HepG2 (cell line): ENCODE results near the gene PHF13. TPM values are rescaled to one million over a fixed set of nuclear protein-coding genes. Genes with fewer than 3 reads are reported as not detected.

Experiments used
- AGO1 ChIP-seq: fragments of 200-400 bp; formaldehyde crosslinking; IDR thresholded peaks from 2 replicates; pipeline ENCODE4 v1.6.1; 2017; ENCODE audit warnings: mild to moderate bottlenecking, low read depth, low read length, moderate library complexity; ENCODE audit not compliant: poor library complexity, severe bottlenecking
- BATF2 ChIP-seq: sonication (generic); formaldehyde crosslinking; IDR thresholded peaks from 2 replicates; pipeline ENCODE4 v1.8.0; 2022; ENCODE audit warnings: mild to moderate bottlenecking, missing genetic modification reagents, moderate library complexity
- CBX2 ChIP-seq, 2 experiments: fragments of 200-600 bp in 1 of 2; sonication (generic); formaldehyde crosslinking in 1 of 2; IDR thresholded peaks; 2 replicates each; pipeline versions ENCODE4 v1.7.0 to v1.8.1; 2018 to 2022; ENCODE audit warnings: low read depth in 2 of 2, low read length in 1 of 2, mild to moderate bottlenecking in 1 of 2, missing genetic modification reagents in 1 of 2
- FIP1L1 ChIP-seq: fragments of 200-400 bp; formaldehyde crosslinking; IDR thresholded peaks from 2 replicates; pipeline ENCODE4 v1.6.1; 2018; ENCODE audit warnings: low read depth, mild to moderate bottlenecking, low read length, moderate library complexity, borderline replicate concordance; ENCODE audit not compliant: insufficient read depth
- HHEX ChIP-seq: IDR thresholded peaks from 2 replicates; pipeline ENCODE4 v1.6.1; 2016; ENCODE audit warnings: control low read depth
- HMG20B ChIP-seq: conservative IDR thresholded peaks from 2 replicates; pipeline ENCODE4 v1.6.1; 2016; ENCODE audit warnings: missing genetic modification reagents, missing compliant biosample characterization
- ISX ChIP-seq: sonication (generic); formaldehyde crosslinking; conservative IDR thresholded peaks from 2 replicates; pipeline ENCODE4 v1.5.0; 2020; ENCODE audit warnings: missing genetic modification reagents
- KDM1A ChIP-seq: IDR thresholded peaks from 2 replicates; pipeline ENCODE4 v1.6.1; 2016; ENCODE audit warnings: missing compliant biosample characterization
- KDM6A ChIP-seq: IDR thresholded peaks from 2 replicates; pipeline ENCODE4 v1.6.1; 2016; ENCODE audit warnings: low read depth
- MXD1 ChIP-seq: sonication (generic); formaldehyde crosslinking; IDR thresholded peaks from 2 replicates; pipeline ENCODE4 v1.4.0; 2020; ENCODE audit warnings: mild to moderate bottlenecking, missing genetic modification reagents
- MXI1 ChIP-seq: IDR thresholded peaks from 3 replicates; pipeline ENCODE4 v1.6.1; 2012; ENCODE audit warnings: low read depth, low read length, inconsistent platforms, borderline replicate concordance
- PAWR ChIP-seq: sonication (generic); formaldehyde crosslinking; IDR thresholded peaks from 2 replicates; pipeline ENCODE4 v1.4.0; 2020; ENCODE audit warnings: missing genetic modification reagents, mild to moderate bottlenecking, borderline replicate concordance
- POGK ChIP-seq: sonication (generic); formaldehyde crosslinking; conservative IDR thresholded peaks from 2 replicates; pipeline ENCODE4 v1.8.0; 2022; ENCODE audit warnings: mild to moderate bottlenecking, moderate library complexity, missing genetic modification reagents
- TP53 ChIP-seq: sonication (generic); formaldehyde crosslinking; conservative IDR thresholded peaks from 2 replicates; pipeline ENCODE4 v1.4.0; 2020; ENCODE audit warnings: missing genetic modification reagents
- WIZ ChIP-seq: sonication (generic); formaldehyde crosslinking; IDR thresholded peaks from 2 replicates; pipeline ENCODE4 v1.5.1; 2020; ENCODE audit warnings: mild to moderate bottlenecking, missing genetic modification reagents
- ZFP62 ChIP-seq: sonication (generic); formaldehyde crosslinking; IDR thresholded peaks from 2 replicates; pipeline ENCODE4 v1.4.0; 2020; ENCODE audit warnings: missing genetic modification reagents
- ZFYVE20 ChIP-seq: sonication (generic); formaldehyde crosslinking; IDR thresholded peaks from 2 replicates; pipeline ENCODE4 v1.8.0; 2023; ENCODE audit warnings: low read depth, mild to moderate bottlenecking, moderate library complexity, missing genetic modification reagents, borderline replicate concordance
- ZNF160 ChIP-seq: sonication (generic); formaldehyde crosslinking; IDR thresholded peaks from 2 replicates; pipeline ENCODE4 v1.8.0; 2022; ENCODE audit warnings: mild to moderate bottlenecking, inconsistent platforms, missing genetic modification reagents
- ZNF230 ChIP-seq: sonication (generic); formaldehyde crosslinking; IDR thresholded peaks from 2 replicates; pipeline ENCODE4 v1.4.0; 2020; ENCODE audit warnings: mild to moderate bottlenecking, missing genetic modification reagents
- ZNF350 ChIP-seq: sonication (generic); formaldehyde crosslinking; IDR thresholded peaks from 2 replicates; pipeline ENCODE4 v1.4.0; 2020; ENCODE audit warnings: mild to moderate bottlenecking, low read depth, missing genetic modification reagents, borderline replicate concordance
- ZNF652 ChIP-seq: IDR thresholded peaks from 2 replicates; pipeline ENCODE4 v1.6.1; 2016; ENCODE audit warnings: low read depth, borderline replicate concordance
- ZNF660 ChIP-seq: sonication (generic); formaldehyde crosslinking; IDR thresholded peaks from 2 replicates; pipeline ENCODE4 v1.5.1; 2020; ENCODE audit warnings: mild to moderate bottlenecking, low read depth, missing genetic modification reagents, borderline replicate concordance
- ZNF691 ChIP-seq: sonication (generic); formaldehyde crosslinking; IDR thresholded peaks from 2 replicates; pipeline ENCODE4 v1.4.0; 2020; ENCODE audit warnings: missing genetic modification reagents, low read depth, mild to moderate bottlenecking, borderline replicate concordance
- ZNF850 ChIP-seq: sonication (generic); formaldehyde crosslinking; conservative IDR thresholded peaks from 2 replicates; pipeline ENCODE4 v1.9.0; 2021; ENCODE audit warnings: mild to moderate bottlenecking, missing genetic modification reagents
- ZUFSP ChIP-seq: sonication (generic); formaldehyde crosslinking; IDR thresholded peaks from 2 replicates; pipeline ENCODE4 v1.9.0; 2021; ENCODE audit warnings: missing genetic modification reagents, mild to moderate bottlenecking, borderline replicate concordance
- polyA plus RNA-seq, 8 experiments: library from polyadenylated mRNA; depleted of rRNA in 3 of 8; stranded (reverse) in 7 of 8; unstranded in 1 of 8; fragments of >200 nt; fragmentation: Illumina TruSeq in 4 of 8; extraction: Trizol in 4 of 8; gene quantifications; 2 replicates each; pipeline versions ENCODE4 v1.2.1 to v1.2.3, GENCODE V29; 2011 to 2016; ENCODE audit warnings: low read depth in 4 of 8, missing spikeins in 1 of 8, mixed read lengths in 1 of 8; ENCODE audit not compliant: insufficient read depth in 1 of 8
- total RNA-seq, 5 experiments: library from RNA; depleted of rRNA; stranded (reverse); fragments of >200 nt; fragmentation: Illumina TruSeq; extraction: Trizol; gene quantifications; 2 replicates each; pipeline ENCODE4 v1.2.3, GENCODE V29; 2016; ENCODE audit warnings: low read depth in 1 of 5

PHF13 gene
- total and polyA plus RNA-seq, 2 of the 13 experiments (the other 11 are each of a cell fraction or from before 2014, with no cell fraction given), result 4.7 to 7.4 TPM

- TF ChIP-seq ZUFSP (CRISPR knock-in tag) (no peak), ZNF691 (CRISPR knock-in tag) (no peak), ISX (no peak), KDM6A (no peak), ZNF230 (no peak), FIP1L1 (no peak), POGK (CRISPR knock-in tag) (0 out of 2 replicates have a peak, but pooled peaks have one; percentile 47), MXD1 (0 out of 2 replicates have a peak, but pooled peaks have one; percentile 31), KDM1A (CRISPR knock-in tag) (no peak), ZNF850 (CRISPR knock-in tag) (no peak), ZNF660 (CRISPR knock-in tag) (no peak), ZNF652 (CRISPR knock-in tag) (no peak), BATF2 (CRISPR knock-in tag) (no peak), CBX2 (IDR thresholded peaks at IDR 0.05; ENCODE audit: low read depth, low read length) (no peak), CBX2 (CRISPR knock-in tag; IDR thresholded peaks at IDR 0.05; ENCODE audit: low read depth) (no peak), ZFP62 (CRISPR knock-in tag) (no peak), PAWR (CRISPR knock-in tag) (no peak), TP53 (no peak), MXI1 (no peak), ZNF160 (CRISPR knock-in tag) (no peak), HMG20B (no peak), ZNF350 (no peak), HHEX (CRISPR knock-in tag) (no peak), WIZ (CRISPR knock-in tag) (no peak), ZFYVE20 (CRISPR knock-in tag) (no peak), AGO1 (peak; percentile 69)
Measured at GRCh38 chr1:6634371-6635052, 21.0 kb downstream of the PHF13 start (continued).
